ENCODE results near the gene ADAM12. TPM values are rescaled to one million over a fixed set of nuclear protein-coding genes. Genes with fewer than 3 reads are reported as not detected.
"Not testable (repeated sequence)": the region's sequence is repeated elsewhere in the genome, so short reads cannot be mapped to it uniquely, and the experiment has no call there.

The ADAM12 gene
- total RNA-seq, 4 donors from 2014 or later: under 0.01 to 60.8 (median 0.64) TPM; not detected in 1

DNA sequence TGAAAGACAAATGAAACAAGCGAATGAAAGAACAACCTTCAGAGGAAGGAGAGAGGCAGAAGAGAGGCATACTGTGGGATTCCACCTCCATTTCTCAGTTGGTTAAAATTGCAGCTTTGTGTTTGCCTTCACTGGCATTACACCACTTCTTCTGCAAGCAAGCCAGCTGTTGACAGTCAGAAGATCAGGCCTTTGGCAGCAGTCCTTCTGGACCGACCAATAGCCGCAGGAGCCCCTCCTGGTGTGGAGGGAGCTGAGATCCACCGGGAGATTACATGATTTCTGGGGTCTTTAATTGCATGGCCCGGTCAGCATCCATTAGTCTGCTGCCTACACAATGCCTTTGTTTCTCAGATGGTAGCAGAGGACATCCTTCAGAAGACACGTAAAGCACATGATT lies 206.7 kb downstream of the ADAM12 start:
- Histone ChIP-seq H3K9me3 (no peaks in the 10 kb centered on the region), H3K27me3 (no peaks in the 10 kb centered on the region), H3K36me3 (no peaks in the 10 kb centered on the region), H3K4me3 (no peak overlapping the region), H3K27ac (no peak overlapping the region), H3K4me1 (no peaks in the 10 kb centered on the region)
- DNase-seq: no peak
- intact Hi-C loops (cut with DNase I; ENCODE audit: low total_unique reads): no loop called here
- TF ChIP-seq POLR2A (IDR thresholded peaks at IDR 0.05): no peak
- TF ChIP-seq, protein P1, sequence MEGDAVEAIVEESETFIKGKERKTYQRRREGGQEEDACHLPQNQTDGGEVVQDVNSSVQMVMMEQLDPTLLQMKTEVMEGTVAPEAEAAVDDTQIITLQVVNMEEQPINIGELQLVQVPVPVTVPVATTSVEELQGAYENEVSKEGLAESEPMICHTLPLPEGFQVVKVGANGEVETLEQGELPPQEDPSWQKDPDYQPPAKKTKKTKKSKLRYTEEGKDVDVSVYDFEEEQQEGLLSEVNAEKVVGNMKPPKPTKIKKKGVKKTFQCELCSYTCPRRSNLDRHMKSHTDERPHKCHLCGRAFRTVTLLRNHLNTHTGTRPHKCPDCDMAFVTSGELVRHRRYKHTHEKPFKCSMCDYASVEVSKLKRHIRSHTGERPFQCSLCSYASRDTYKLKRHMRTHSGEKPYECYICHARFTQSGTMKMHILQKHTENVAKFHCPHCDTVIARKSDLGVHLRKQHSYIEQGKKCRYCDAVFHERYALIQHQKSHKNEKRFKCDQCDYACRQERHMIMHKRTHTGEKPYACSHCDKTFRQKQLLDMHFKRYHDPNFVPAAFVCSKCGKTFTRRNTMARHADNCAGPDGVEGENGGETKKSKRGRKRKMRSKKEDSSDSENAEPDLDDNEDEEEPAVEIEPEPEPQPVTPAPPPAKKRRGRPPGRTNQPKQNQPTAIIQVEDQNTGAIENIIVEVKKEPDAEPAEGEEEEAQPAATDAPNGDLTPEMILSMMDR (IDR thresholded peaks at IDR 0.05): no peak

DNA sequence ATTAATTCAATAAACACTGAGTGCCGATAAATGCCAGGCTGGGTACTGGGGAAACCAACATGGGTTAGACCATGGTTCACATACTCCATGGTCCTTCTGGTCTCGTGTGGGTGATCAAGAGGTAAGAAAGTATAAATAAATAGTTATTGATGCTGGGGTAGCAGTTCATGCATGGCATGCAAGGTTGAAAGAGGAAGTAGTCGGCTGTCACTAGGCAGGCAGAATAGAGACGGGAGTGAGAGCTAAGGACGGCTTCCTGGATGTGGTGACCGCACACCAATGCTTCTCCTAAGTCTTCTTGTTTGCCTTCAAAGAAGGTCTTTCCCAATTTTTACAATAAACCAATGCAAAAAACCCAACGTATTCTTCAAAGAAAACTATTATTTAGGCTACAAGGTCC lies 208.6 kb downstream of the ADAM12 start:
- H3K4me1 ChIP-seq: no peaks in the 10 kb centered on the region

DNA sequence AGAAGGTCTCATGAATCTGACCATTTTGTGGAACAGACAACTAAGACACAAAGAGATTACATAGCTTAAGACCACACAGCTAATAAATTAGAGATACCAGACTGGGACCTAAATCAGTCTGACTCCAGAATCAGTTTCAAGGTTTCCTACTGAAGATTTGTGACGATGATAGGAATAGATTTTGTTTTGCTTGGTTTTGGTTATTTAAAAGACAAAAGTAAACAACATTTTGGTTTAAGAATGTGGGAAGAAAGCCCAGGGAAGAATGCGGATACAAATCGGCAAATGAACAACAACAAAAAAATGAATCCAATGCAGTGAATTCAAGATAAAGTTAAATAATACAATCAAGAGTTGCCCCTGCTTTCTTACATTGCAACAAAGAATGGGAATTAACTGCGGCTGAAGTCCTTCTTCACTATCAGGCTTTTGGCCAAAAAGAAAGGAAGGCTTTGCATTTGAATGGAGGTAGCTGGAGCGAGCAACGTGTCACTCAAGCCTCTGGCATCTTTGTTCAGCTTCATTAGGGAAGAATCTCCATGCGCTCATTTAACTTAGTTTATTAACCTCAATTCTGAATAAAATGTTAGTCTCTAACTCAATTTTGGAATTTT lies 210.8 kb downstream of the ADAM12 start:
- TF ChIP-seq, protein P1 (IDR thresholded peaks at IDR 0.05): no peak
- TF ChIP-seq POLR2A (IDR thresholded peaks at IDR 0.05): no peak
- intact Hi-C loops (cut with DNase I; ENCODE audit: low total_unique reads): no loop called here
- H3K9me3 ChIP-seq: no peaks in the 10 kb centered on the region
- H3K4me3 ChIP-seq: no peak overlapping the region
- no peaks in the 10 kb centered on the region for H3K4me1 ChIP-seq
- no peaks in the 10 kb centered on the region for H3K36me3 ChIP-seq
- H3K27ac ChIP-seq: no peak overlapping the region
- no peaks in the 10 kb centered on the region for H3K27me3 ChIP-seq
- no peak for DNase-seq

More for the DNA sequence above, 208.6 kb downstream of the ADAM12 start:
- H3K27ac ChIP-seq: no peak overlapping the region
- no peaks in the 10 kb centered on the region for H3K27me3 ChIP-seq
- TF ChIP-seq, protein P1 (IDR thresholded peaks at IDR 0.05): no peak
- no peak for TF ChIP-seq POLR2A (IDR thresholded peaks at IDR 0.05)
- no peak overlapping the region for H3K4me3 ChIP-seq
- intact Hi-C loops (cut with DNase I; ENCODE audit: low total_unique reads): no loop called here
- H3K36me3 ChIP-seq: no peaks in the 10 kb centered on the region
- H3K9me3 ChIP-seq: no peaks in the 10 kb centered on the region
- DNase-seq: no peak

- H3K4me1 ChIP-seq: no peaks in the 10 kb centered on the region
- H3K4me3 ChIP-seq: no peak overlapping the region
- no peak overlapping the region for H3K27ac ChIP-seq
- TF ChIP-seq POLR2A (IDR thresholded peaks at IDR 0.05): no peak
- TF ChIP-seq, protein P1 (IDR thresholded peaks at IDR 0.05): no peak
- intact Hi-C loops (cut with DNase I; ENCODE audit: low total_unique reads): no loop called here
- H3K27me3 ChIP-seq: no peaks in the 10 kb centered on the region
- H3K9me3 ChIP-seq: no peaks in the 10 kb centered on the region
- DNase-seq: no peak
- no peaks in the 10 kb centered on the region for H3K36me3 ChIP-seq
These were observed 212.5 kb downstream of the ADAM12 start for GRCh38 chr10:126175641-126176262.

GRCh38 chr10:126172755-126173154 lies 215.5 kb downstream of the ADAM12 start:
- H3K4me1 ChIP-seq; H3K4me3 ChIP-seq; intact Hi-C loops (cut with DNase I; ENCODE audit: low total_unique reads); H3K9me3 ChIP-seq; H3K27ac ChIP-seq; DNase-seq; H3K27me3 ChIP-seq; H3K36me3 ChIP-seq: not testable (repeated sequence)

Data from uterus (tissue), 4 donors.